Measurements from ENCODE around the gene CMSS1.
"Not testable (repeated sequence)": the region's sequence is repeated elsewhere in the genome, so short reads cannot be mapped to it uniquely, and the experiment has no call there.

The CMSS1 gene

DNA sequence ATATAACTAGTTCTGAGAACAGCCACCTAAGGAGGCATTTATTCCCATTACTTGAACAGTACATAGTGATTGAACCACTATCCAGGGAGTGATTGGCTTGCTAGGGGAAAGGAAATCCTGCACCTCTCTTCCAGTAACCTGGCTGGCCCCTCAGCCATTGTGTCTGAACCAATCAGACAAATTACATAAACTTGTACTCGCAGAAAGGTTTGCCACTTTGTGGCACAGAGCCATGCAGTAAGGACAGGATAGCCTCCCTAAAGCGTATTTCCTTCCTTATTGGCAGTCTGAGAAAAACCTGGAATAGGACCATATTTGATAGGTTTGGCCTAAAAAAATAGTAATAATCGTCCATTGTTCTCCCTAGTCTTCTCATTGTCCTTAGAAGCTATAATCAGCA is 19.0 kb downstream of the CMSS1 start:
- no peak overlapping the region for H3K27ac Mint-ChIP-seq
- H3K9me3 Mint-ChIP-seq, result no peaks in the 10 kb centered on the region
- no peak overlapping the region for H3K4me3 Mint-ChIP-seq

GRCh38 chr3:99837715-99838114 is 20.1 kb downstream of the CMSS1 start:
- H3K27me3 Mint-ChIP-seq (ENCODE audit: low read depth), result no peaks in the 10 kb centered on the region
- H3K4me3 Mint-ChIP-seq, result no peak overlapping the region
- H3K36me3 Mint-ChIP-seq (ENCODE audit: low read depth), result no peaks in the 10 kb centered on the region
- no peak overlapping the region for H3K27ac Mint-ChIP-seq
- H3K4me1 Mint-ChIP-seq (ENCODE audit: low read depth), result peaks cover 2% of the 10 kb centered on the region
- H3K9me3 Mint-ChIP-seq, result no peaks in the 10 kb centered on the region

More for the DNA sequence above, 19.0 kb downstream of the CMSS1 start:
- H3K36me3 Mint-ChIP-seq (ENCODE audit: low read depth), result no peaks in the 10 kb centered on the region
- H3K27me3 Mint-ChIP-seq (ENCODE audit: low read depth), result no peaks in the 10 kb centered on the region
- peaks cover 2% of the 10 kb centered on the region for H3K4me1 Mint-ChIP-seq (ENCODE audit: low read depth)

DNA sequence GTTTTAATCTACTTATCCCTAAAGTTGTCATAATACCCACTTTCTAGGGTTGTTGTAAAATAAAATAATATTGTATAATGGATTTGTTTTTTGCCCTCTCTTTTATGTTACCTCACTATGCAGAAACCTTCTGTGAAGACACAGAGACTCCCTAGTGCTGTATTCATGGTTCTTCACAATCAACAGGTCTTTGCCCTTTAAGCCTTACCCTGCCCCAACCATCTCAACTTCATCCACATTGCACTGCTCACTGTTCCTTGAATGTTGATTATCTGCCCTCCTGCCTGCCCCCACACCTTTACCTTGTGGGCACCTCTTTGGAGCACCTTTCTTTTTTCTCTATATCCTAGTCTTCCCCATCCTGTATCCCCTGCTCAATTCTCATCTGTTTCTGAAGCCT is 21.1 kb downstream of the CMSS1 start:
- H3K27ac Mint-ChIP-seq, result no peak overlapping the region
- no peaks in the 10 kb centered on the region for H3K36me3 Mint-ChIP-seq (ENCODE audit: low read depth)
- no peak overlapping the region for H3K4me3 Mint-ChIP-seq
- no peaks in the 10 kb centered on the region for H3K9me3 Mint-ChIP-seq
- peaks cover 6% of the 10 kb centered on the region for H3K4me1 Mint-ChIP-seq (ENCODE audit: low read depth)
- H3K27me3 Mint-ChIP-seq (ENCODE audit: low read depth), result no peaks in the 10 kb centered on the region

DNA sequence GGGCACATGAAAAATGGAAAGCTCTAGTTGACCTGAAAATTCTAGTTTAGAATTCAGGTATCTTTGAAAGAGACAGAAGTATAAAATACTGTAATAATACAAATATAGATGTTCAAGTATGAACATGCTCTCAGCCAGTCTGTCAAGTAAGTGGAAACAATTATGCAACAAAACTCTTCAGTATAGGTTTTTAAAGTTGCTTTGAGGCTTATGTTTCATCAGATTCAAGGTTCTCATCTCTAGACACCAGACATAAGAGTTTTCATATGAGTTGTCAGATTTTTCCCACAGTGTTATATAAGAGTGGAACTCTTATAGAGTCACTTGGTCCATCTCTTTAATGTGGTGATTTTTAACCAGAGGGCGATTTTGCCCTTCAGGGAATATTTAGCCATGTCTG is 22.0 kb downstream of the CMSS1 start:
- H3K36me3 Mint-ChIP-seq (ENCODE audit: low read depth), result no peaks in the 10 kb centered on the region
- H3K27ac Mint-ChIP-seq, result no peak overlapping the region
- H3K9me3 Mint-ChIP-seq, result no peaks in the 10 kb centered on the region
- no peak overlapping the region for H3K4me3 Mint-ChIP-seq
- H3K27me3 Mint-ChIP-seq (ENCODE audit: low read depth), result no peaks in the 10 kb centered on the region
- H3K4me1 Mint-ChIP-seq (ENCODE audit: low read depth), result peaks cover 10% of the 10 kb centered on the region

DNA sequence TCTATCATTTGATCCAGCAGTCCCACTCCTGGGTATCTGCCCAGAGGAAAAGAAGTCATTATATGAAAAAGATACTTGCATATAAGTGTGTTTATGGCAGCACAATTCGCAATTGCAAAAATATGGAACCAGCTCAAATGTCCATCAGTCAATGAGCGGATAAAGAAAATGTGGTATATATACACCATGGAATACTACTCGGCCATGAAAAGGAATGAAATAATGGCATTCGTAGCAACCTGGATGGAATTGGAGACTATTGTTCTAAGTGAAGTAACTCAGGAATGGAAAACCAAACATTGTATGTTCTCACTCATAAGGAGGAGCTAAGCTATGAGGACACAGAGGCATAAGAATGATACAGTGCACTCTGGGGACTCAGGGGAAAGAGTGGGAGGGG is 24.3 kb downstream of the CMSS1 start:
- H3K4me1 Mint-ChIP-seq (ENCODE audit: low read depth), result peaks cover 16% of the 10 kb centered on the region
- H3K27me3 Mint-ChIP-seq (ENCODE audit: low read depth); H3K9me3 Mint-ChIP-seq; H3K4me3 Mint-ChIP-seq; H3K27ac Mint-ChIP-seq; H3K36me3 Mint-ChIP-seq (ENCODE audit: low read depth): not testable (repeated sequence)

GRCh38 chr3:99842826-99843589 is 25.3 kb downstream of the CMSS1 start:
- no peak overlapping the region for H3K4me3 Mint-ChIP-seq
- no peaks in the 10 kb centered on the region for H3K27me3 Mint-ChIP-seq (ENCODE audit: low read depth)
- no peaks in the 10 kb centered on the region for H3K9me3 Mint-ChIP-seq
- H3K4me1 Mint-ChIP-seq (ENCODE audit: low read depth), result peaks cover 18% of the 10 kb centered on the region
- H3K27ac Mint-ChIP-seq, result no peak overlapping the region
- peaks cover 5% of the 10 kb centered on the region for H3K36me3 Mint-ChIP-seq (ENCODE audit: low read depth)

DNA sequence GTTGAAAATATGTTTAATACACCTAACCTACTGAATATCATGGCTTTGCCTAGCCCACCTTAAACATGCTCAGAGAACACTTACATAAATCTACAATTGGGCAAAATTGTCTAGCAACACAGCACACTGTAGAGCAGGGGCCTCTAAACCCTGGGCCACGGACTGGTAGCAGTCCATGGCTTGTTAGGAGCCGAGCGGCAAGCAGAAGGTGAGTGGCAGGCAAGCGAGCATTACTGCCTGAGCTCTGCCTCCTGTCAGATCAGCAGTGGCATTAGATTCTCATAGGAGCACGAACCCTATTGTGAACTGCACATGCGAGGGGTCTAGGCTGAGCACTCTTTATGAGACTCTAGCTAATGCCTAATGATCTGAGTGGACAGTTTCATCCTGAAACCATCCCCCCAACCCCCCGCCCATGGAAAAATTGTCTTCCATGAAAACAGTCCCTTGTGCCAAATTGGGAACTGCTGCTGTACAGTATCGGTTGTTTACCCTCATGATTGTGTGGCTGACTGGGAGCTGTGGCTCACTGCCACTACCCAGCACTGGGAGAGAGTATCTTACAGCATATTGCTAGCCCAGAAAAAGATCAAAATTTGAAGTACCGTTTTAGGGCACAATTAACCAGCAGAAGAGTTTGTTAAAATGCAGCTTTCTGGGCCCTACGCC is 26.1 kb downstream of the CMSS1 start:
- Mint-ChIP-seq H3K4me3 (no peak overlapping the region), H3K36me3 (ENCODE audit: low read depth) (peaks cover 9% of the 10 kb centered on the region), H3K4me1 (ENCODE audit: low read depth) (peaks cover 18% of the 10 kb centered on the region), H3K27me3 (ENCODE audit: low read depth) (no peaks in the 10 kb centered on the region), H3K9me3 (no peaks in the 10 kb centered on the region), H3K27ac (no peak overlapping the region)

GRCh38 chr3:99845331-99845730 is 27.7 kb downstream of the CMSS1 start:
- Mint-ChIP-seq H3K27me3 (ENCODE audit: low read depth) (no peaks in the 10 kb centered on the region), H3K9me3 (no peaks in the 10 kb centered on the region), H3K4me1 (ENCODE audit: low read depth) (peaks cover 18% of the 10 kb centered on the region)

DNA sequence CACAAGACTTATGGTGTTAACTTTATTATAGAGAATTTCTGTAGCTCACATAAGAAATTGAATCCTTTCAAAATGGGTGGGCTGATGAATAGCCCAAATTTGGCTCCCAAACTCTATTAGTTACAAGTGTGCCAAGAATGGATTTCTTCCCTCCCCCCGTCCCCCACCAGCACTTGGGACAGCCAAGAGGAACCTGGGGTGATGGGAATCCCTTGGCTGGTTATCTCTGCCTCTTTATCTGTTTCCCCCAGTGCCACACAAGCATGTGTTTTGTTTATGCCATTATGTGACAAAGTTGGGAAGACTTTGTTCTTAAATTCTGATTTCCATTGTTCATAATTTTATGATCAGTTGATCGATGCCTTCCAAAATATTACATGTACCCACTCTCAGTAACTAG is 28.3 kb downstream of the CMSS1 start:
- no peak overlapping the region for H3K4me3 Mint-ChIP-seq
- H3K36me3 Mint-ChIP-seq (ENCODE audit: low read depth), result peaks cover 9% of the 10 kb centered on the region
- no peaks in the 10 kb centered on the region for H3K9me3 Mint-ChIP-seq
- H3K27me3 Mint-ChIP-seq (ENCODE audit: low read depth), result no peaks in the 10 kb centered on the region
- H3K27ac Mint-ChIP-seq, result no peak overlapping the region
- peaks cover 18% of the 10 kb centered on the region for H3K4me1 Mint-ChIP-seq (ENCODE audit: low read depth)

More at GRCh38 chr3:99845331-99845730, 27.7 kb downstream of the CMSS1 start:
- no peak overlapping the region for H3K27ac Mint-ChIP-seq
- no peak overlapping the region for H3K4me3 Mint-ChIP-seq
- peaks cover 9% of the 10 kb centered on the region for H3K36me3 Mint-ChIP-seq (ENCODE audit: low read depth)

DNA sequence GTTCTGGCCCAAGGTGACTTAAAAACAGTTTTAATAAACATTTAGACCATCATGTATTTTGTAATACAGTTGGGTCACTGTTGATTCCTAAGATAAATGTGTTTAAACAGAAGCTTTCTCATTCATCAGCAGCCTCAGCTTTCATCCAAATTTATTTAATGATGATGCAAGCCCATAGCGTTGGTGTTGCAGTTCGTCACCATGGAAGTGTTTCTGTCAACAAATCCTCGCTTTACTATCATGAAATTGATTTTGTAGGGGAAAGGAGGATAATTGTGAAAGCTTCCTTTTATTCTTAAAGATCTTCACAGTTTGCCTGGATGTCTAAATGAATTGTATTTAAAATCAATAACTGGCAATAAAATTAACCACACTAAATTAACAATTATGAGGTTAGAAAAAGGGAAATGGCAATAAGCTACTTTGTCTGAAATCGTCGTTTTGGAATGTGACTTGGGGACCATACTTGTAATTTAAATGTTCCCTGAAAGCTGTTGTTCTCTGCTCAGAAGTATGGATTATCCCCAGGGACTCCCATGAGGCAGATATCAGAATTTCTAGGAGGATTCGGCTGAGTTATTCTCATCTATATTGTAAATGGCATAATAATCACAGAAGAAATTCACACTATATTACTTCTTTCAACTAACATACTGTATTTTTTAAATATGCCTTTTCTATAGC is 29.0 kb downstream of the CMSS1 start:
- no peaks in the 10 kb centered on the region for H3K9me3 Mint-ChIP-seq
- no peaks in the 10 kb centered on the region for H3K27me3 Mint-ChIP-seq (ENCODE audit: low read depth)
- peaks cover 9% of the 10 kb centered on the region for H3K36me3 Mint-ChIP-seq (ENCODE audit: low read depth)
- H3K27ac Mint-ChIP-seq, result no peak overlapping the region
- no peak overlapping the region for H3K4me3 Mint-ChIP-seq
- H3K4me1 Mint-ChIP-seq (ENCODE audit: low read depth), result peaks cover 19% of the 10 kb centered on the region

DNA sequence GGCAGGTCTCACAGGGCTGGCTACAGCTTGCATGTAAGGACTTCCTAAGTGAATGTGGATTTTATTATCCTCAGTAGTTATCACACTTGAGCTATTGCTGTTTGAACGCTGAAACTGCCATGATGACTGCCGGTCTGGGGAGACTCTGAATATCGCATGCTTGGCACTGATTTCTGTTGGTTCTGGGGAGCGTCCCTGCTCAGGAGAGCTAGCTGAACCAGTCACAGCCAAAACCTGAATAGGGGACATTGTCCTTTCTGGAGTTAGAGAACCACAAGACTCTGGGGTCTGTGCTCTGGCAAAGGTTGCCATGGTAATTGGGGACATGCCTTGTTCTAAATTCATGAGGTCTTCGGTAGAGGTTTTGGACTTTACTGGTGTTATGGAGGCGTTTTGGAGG is 30.8 kb downstream of the CMSS1 start:
- H3K4me1 Mint-ChIP-seq (ENCODE audit: low read depth), result peaks cover 15% of the 10 kb centered on the region
- H3K9me3 Mint-ChIP-seq, result no peaks in the 10 kb centered on the region
- no peaks in the 10 kb centered on the region for H3K27me3 Mint-ChIP-seq (ENCODE audit: low read depth)
- H3K36me3 Mint-ChIP-seq (ENCODE audit: low read depth), result peaks cover 11% of the 10 kb centered on the region
- H3K4me3 Mint-ChIP-seq, result no peak overlapping the region
- H3K27ac Mint-ChIP-seq, result no peak overlapping the region

DNA sequence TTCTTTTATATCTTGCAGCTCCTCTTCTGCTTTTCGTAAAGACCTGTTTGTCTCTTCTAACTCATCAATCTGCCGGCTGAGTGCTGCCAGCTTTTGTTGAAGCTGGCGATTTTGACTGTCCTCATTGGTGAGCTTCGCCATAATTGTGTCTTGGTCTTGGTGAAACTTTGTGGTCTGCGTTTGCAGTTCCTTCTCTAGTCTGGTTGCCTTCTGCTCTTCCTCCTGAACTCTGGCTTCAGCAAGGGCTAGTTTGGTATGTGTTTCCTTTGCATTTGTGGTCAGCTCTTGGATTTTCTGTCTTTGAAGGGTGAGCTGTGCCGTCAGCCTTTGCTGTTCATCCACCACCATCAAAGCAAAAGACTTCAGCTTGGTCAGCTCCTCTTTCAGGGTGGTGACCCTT is 32.9 kb downstream of the CMSS1 start:
- H3K4me1 Mint-ChIP-seq (ENCODE audit: low read depth), result peaks cover 7% of the 10 kb centered on the region
- no peaks in the 10 kb centered on the region for H3K27me3 Mint-ChIP-seq (ENCODE audit: low read depth)
- no peaks in the 10 kb centered on the region for H3K9me3 Mint-ChIP-seq
- no peak overlapping the region for H3K27ac Mint-ChIP-seq
- no peak overlapping the region for H3K4me3 Mint-ChIP-seq
- H3K36me3 Mint-ChIP-seq (ENCODE audit: low read depth), result peaks cover 12% of the 10 kb centered on the region

DNA sequence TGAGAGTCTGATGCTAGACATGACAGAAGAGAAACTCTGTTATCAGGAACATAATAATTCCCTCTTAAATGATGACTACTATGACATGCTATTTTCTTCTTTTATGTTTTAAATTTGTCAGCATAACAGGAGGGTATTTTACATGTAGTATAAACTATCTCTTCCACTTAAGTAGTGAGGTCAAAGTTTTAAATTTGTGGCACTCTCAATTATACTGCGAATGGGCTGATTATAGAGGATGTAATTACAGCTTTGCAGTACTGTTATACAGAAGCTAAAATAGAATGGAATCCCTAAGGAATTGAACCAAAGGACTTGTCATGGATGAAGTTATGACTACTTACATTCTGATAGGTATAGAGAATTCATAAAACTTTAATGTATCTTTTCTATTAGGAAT is 34.3 kb downstream of the CMSS1 start:
- Mint-ChIP-seq H3K36me3 (ENCODE audit: low read depth) (peaks cover 17% of the 10 kb centered on the region), H3K27me3 (ENCODE audit: low read depth) (no peaks in the 10 kb centered on the region), H3K27ac (no peak overlapping the region), H3K4me3 (no peak overlapping the region), H3K4me1 (ENCODE audit: low read depth) (peaks cover 14% of the 10 kb centered on the region), H3K9me3 (no peaks in the 10 kb centered on the region)

DNA sequence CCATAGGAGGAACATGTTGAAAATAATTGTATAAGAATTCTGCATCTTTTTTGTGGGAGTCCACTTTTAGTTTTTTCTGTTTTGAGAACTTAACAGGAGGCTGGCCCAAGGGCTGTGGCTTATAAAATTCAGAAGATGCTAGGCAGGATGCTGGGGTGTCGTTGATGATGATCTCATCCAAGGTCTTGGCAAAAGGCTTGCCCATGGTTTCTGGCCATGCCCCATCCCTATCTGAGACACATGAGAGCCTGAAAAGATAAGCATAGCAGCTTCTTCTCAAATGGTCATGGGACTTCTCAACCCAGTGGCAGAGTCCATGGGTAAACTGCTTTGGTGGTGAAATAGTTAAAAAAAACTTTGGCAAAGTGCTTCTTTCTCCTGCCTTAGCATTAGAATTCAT is 35.2 kb downstream of the CMSS1 start:
- H3K27ac Mint-ChIP-seq, result no peak overlapping the region
- H3K9me3 Mint-ChIP-seq, result no peaks in the 10 kb centered on the region
- H3K27me3 Mint-ChIP-seq (ENCODE audit: low read depth), result no peaks in the 10 kb centered on the region
- peaks cover 17% of the 10 kb centered on the region for H3K36me3 Mint-ChIP-seq (ENCODE audit: low read depth)
- H3K4me1 Mint-ChIP-seq (ENCODE audit: low read depth), result peaks cover 15% of the 10 kb centered on the region
- H3K4me3 Mint-ChIP-seq, result no peak overlapping the region

- no peak overlapping the region for H3K4me3 Mint-ChIP-seq
- peaks cover 20% of the 10 kb centered on the region for H3K36me3 Mint-ChIP-seq (ENCODE audit: low read depth)
- H3K9me3 Mint-ChIP-seq, result no peaks in the 10 kb centered on the region
- no peaks in the 10 kb centered on the region for H3K27me3 Mint-ChIP-seq (ENCODE audit: low read depth)
- H3K4me1 Mint-ChIP-seq (ENCODE audit: low read depth), result peaks cover 22% of the 10 kb centered on the region
- H3K27ac Mint-ChIP-seq, result no peak overlapping the region
Observed at GRCh38 chr3:99854756-99855298, 37.2 kb downstream of the CMSS1 start.

All from T-helper 1 cell treated with Interleukin-12 subunit alpha and Interleukin-12 subunit beta and Interleukin-4 antibody, amounts not matched to agents 30 μg/mL and 1 μg/mL, for 36 hours (primary cell).